Measurements from ENCODE around the gene RCOR2. TPM values are rescaled to one million over a fixed set of nuclear protein-coding genes. Genes with fewer than 3 reads are reported as not detected.
A peak's percentile ranks its signal among the peaks of the same experiment; 100 is the strongest.

The RCOR2 gene
- total RNA-seq, 1 experiment from 2014 or later = 77.4 TPM

DNA sequence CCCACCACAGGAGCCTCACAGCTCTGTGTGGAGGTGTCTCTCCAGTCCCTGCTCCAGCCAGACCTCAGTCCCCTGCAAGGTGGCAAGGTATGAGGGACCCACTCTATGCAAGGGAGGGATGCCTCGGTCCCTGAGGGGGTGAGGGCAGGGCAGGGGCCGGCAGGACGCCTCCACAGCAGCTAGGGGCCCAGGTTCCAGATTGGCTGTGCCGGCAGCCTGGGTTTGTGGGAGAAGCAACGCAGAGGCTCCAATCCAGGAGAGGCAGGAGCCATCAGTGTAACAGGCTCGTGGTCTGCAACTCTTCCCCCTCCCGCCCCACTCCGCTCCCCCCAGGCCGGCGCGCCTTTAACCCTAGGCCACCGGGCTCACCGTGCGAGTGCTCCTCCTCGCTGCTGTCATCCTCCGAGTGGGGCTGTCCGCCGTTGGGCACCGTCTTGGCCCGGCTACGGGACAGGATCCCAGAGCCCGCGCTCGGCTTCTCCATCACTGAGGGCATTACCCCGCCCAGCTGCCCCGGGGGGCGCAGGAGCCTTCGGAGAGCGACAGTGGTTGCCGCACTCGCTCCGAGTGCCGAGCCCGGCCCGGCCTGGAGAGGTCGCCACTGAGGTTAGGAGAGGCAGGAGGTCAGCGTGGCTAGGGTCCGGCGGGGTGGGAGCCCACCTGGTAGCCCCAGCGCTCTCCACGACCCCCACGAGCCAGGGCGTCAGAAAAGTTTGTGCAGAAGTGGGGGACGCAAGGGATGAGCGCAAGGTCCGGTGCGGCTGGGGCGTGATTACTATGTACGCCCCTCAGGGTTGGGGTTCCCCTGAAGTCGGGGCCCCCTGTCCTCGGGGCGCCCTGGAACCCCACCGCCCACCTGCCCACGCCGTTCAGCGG, 765 bp downstream of the RCOR2 start (continued):
- no peak for TF ChIP-seq GABPB1 (CRISPR knock-in tag; IDR thresholded peaks at IDR 0.05)
- TF ChIP-seq, protein P1, sequence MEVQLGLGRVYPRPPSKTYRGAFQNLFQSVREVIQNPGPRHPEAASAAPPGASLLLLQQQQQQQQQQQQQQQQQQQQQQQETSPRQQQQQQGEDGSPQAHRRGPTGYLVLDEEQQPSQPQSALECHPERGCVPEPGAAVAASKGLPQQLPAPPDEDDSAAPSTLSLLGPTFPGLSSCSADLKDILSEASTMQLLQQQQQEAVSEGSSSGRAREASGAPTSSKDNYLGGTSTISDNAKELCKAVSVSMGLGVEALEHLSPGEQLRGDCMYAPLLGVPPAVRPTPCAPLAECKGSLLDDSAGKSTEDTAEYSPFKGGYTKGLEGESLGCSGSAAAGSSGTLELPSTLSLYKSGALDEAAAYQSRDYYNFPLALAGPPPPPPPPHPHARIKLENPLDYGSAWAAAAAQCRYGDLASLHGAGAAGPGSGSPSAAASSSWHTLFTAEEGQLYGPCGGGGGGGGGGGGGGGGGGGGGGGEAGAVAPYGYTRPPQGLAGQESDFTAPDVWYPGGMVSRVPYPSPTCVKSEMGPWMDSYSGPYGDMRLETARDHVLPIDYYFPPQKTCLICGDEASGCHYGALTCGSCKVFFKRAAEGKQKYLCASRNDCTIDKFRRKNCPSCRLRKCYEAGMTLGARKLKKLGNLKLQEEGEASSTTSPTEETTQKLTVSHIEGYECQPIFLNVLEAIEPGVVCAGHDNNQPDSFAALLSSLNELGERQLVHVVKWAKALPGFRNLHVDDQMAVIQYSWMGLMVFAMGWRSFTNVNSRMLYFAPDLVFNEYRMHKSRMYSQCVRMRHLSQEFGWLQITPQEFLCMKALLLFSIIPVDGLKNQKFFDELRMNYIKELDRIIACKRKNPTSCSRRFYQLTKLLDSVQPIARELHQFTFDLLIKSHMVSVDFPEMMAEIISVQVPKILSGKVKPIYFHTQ (CRISPR knock-in tag; IDR thresholded peaks at IDR 0.05) = peak; percentile 26; the same call in 1 of the 2 replicates
- TF ChIP-seq, protein P2, sequence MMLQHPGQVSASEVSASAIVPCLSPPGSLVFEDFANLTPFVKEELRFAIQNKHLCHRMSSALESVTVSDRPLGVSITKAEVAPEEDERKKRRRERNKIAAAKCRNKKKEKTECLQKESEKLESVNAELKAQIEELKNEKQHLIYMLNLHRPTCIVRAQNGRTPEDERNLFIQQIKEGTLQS (CRISPR knock-in tag; conservative IDR thresholded peaks at IDR 0.05) = no peak
- TF ChIP-seq, protein P3, sequence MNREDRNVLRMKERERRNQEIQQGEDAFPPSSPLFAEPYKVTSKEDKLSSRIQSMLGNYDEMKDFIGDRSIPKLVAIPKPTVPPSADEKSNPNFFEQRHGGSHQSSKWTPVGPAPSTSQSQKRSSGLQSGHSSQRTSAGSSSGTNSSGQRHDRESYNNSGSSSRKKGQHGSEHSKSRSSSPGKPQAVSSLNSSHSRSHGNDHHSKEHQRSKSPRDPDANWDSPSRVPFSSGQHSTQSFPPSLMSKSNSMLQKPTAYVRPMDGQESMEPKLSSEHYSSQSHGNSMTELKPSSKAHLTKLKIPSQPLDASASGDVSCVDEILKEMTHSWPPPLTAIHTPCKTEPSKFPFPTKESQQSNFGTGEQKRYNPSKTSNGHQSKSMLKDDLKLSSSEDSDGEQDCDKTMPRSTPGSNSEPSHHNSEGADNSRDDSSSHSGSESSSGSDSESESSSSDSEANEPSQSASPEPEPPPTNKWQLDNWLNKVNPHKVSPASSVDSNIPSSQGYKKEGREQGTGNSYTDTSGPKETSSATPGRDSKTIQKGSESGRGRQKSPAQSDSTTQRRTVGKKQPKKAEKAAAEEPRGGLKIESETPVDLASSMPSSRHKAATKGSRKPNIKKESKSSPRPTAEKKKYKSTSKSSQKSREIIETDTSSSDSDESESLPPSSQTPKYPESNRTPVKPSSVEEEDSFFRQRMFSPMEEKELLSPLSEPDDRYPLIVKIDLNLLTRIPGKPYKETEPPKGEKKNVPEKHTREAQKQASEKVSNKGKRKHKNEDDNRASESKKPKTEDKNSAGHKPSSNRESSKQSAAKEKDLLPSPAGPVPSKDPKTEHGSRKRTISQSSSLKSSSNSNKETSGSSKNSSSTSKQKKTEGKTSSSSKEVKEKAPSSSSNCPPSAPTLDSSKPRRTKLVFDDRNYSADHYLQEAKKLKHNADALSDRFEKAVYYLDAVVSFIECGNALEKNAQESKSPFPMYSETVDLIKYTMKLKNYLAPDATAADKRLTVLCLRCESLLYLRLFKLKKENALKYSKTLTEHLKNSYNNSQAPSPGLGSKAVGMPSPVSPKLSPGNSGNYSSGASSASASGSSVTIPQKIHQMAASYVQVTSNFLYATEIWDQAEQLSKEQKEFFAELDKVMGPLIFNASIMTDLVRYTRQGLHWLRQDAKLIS (CRISPR knock-in tag; IDR thresholded peaks at IDR 0.05; ENCODE audit: borderline replicate concordance) = no peak
- no peak for TF ChIP-seq HMGA2 (CRISPR knock-in tag; IDR thresholded peaks at IDR 0.05)
- no peak for TF ChIP-seq SOX15 (CRISPR knock-in tag; IDR thresholded peaks at IDR 0.05)
- TF ChIP-seq, protein P4, sequence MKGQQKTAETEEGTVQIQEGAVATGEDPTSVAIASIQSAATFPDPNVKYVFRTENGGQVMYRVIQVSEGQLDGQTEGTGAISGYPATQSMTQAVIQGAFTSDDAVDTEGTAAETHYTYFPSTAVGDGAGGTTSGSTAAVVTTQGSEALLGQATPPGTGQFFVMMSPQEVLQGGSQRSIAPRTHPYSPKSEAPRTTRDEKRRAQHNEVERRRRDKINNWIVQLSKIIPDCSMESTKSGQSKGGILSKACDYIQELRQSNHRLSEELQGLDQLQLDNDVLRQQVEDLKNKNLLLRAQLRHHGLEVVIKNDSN (CRISPR knock-in tag; IDR thresholded peaks at IDR 0.05) = no peak
- no peak for TF ChIP-seq TEAD1 (CRISPR knock-in tag; IDR thresholded peaks at IDR 0.05)
- peak; percentile 39; the same call in 1 of the 2 replicates for TF ChIP-seq SP1 (CRISPR knock-in tag; conservative IDR thresholded peaks at IDR 0.05)
- TF ChIP-seq, protein P5, sequence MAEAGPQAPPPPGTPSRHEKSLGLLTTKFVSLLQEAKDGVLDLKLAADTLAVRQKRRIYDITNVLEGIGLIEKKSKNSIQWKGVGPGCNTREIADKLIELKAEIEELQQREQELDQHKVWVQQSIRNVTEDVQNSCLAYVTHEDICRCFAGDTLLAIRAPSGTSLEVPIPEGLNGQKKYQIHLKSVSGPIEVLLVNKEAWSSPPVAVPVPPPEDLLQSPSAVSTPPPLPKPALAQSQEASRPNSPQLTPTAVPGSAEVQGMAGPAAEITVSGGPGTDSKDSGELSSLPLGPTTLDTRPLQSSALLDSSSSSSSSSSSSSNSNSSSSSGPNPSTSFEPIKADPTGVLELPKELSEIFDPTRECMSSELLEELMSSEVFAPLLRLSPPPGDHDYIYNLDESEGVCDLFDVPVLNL (CRISPR knock-in tag; IDR thresholded peaks at IDR 0.05; ENCODE audit: borderline replicate concordance, low read depth) = no peak
- TF ChIP-seq, protein P6, sequence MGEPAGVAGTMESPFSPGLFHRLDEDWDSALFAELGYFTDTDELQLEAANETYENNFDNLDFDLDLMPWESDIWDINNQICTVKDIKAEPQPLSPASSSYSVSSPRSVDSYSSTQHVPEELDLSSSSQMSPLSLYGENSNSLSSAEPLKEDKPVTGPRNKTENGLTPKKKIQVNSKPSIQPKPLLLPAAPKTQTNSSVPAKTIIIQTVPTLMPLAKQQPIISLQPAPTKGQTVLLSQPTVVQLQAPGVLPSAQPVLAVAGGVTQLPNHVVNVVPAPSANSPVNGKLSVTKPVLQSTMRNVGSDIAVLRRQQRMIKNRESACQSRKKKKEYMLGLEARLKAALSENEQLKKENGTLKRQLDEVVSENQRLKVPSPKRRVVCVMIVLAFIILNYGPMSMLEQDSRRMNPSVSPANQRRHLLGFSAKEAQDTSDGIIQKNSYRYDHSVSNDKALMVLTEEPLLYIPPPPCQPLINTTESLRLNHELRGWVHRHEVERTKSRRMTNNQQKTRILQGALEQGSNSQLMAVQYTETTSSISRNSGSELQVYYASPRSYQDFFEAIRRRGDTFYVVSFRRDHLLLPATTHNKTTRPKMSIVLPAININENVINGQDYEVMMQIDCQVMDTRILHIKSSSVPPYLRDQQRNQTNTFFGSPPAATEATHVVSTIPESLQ (CRISPR knock-in tag; IDR thresholded peaks at IDR 0.05) = no peak
- TF ChIP-seq, protein P7, sequence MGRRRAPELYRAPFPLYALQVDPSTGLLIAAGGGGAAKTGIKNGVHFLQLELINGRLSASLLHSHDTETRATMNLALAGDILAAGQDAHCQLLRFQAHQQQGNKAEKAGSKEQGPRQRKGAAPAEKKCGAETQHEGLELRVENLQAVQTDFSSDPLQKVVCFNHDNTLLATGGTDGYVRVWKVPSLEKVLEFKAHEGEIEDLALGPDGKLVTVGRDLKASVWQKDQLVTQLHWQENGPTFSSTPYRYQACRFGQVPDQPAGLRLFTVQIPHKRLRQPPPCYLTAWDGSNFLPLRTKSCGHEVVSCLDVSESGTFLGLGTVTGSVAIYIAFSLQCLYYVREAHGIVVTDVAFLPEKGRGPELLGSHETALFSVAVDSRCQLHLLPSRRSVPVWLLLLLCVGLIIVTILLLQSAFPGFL (CRISPR knock-in tag; IDR thresholded peaks at IDR 0.05; ENCODE audit: borderline replicate concordance) = no peak
- TF ChIP-seq, protein P8, sequence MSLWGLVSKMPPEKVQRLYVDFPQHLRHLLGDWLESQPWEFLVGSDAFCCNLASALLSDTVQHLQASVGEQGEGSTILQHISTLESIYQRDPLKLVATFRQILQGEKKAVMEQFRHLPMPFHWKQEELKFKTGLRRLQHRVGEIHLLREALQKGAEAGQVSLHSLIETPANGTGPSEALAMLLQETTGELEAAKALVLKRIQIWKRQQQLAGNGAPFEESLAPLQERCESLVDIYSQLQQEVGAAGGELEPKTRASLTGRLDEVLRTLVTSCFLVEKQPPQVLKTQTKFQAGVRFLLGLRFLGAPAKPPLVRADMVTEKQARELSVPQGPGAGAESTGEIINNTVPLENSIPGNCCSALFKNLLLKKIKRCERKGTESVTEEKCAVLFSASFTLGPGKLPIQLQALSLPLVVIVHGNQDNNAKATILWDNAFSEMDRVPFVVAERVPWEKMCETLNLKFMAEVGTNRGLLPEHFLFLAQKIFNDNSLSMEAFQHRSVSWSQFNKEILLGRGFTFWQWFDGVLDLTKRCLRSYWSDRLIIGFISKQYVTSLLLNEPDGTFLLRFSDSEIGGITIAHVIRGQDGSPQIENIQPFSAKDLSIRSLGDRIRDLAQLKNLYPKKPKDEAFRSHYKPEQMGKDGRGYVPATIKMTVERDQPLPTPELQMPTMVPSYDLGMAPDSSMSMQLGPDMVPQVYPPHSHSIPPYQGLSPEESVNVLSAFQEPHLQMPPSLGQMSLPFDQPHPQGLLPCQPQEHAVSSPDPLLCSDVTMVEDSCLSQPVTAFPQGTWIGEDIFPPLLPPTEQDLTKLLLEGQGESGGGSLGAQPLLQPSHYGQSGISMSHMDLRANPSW (CRISPR knock-in tag; conservative IDR thresholded peaks at IDR 0.05; ENCODE audit: low read depth) = no peak
- TF ChIP-seq FOXP1 (CRISPR knock-in tag; IDR thresholded peaks at IDR 0.05; ENCODE audit: borderline replicate concordance) = peak; percentile 60; the same call in 1 of the 2 replicates
- TF ChIP-seq JUN (CRISPR knock-in tag; IDR thresholded peaks at IDR 0.05) = no peak
- TF ChIP-seq, protein P9, sequence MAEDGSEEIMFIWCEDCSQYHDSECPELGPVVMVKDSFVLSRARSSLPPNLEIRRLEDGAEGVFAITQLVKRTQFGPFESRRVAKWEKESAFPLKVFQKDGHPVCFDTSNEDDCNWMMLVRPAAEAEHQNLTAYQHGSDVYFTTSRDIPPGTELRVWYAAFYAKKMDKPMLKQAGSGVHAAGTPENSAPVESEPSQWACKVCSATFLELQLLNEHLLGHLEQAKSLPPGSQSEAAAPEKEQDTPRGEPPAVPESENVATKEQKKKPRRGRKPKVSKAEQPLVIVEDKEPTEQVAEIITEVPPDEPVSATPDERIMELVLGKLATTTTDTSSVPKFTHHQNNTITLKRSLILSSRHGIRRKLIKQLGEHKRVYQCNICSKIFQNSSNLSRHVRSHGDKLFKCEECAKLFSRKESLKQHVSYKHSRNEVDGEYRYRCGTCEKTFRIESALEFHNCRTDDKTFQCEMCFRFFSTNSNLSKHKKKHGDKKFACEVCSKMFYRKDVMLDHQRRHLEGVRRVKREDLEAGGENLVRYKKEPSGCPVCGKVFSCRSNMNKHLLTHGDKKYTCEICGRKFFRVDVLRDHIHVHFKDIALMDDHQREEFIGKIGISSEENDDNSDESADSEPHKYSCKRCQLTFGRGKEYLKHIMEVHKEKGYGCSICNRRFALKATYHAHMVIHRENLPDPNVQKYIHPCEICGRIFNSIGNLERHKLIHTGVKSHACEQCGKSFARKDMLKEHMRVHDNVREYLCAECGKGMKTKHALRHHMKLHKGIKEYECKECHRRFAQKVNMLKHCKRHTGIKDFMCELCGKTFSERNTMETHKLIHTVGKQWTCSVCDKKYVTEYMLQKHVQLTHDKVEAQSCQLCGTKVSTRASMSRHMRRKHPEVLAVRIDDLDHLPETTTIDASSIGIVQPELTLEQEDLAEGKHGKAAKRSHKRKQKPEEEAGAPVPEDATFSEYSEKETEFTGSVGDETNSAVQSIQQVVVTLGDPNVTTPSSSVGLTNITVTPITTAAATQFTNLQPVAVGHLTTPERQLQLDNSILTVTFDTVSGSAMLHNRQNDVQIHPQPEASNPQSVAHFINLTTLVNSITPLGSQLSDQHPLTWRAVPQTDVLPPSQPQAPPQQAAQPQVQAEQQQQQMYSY (CRISPR knock-in tag; IDR thresholded peaks at IDR 0.05) = no peak
- no peak for TF ChIP-seq ELF4 (CRISPR knock-in tag; IDR thresholded peaks at IDR 0.05; ENCODE audit: low read depth)
- no peak for TF ChIP-seq JAZF1 (CRISPR knock-in tag; IDR thresholded peaks at IDR 0.05)
